Testis (tissue), 2 donors: ENCODE results near the gene MTUS2.

Source experiments
- CTCF ChIP-seq, 3 experiments: fragments of 450-650 bp in 2 of 3; fragments of 200-600 bp in 1 of 3; sonication (generic) in 1 of 3; IDR thresholded peaks; one replicate each; pipeline ENCODE4 v1.5.1; 2016 to 2019; ENCODE audit warnings: antibody characterized with exemption in 3 of 3, mild to moderate bottlenecking in 2 of 3, moderate library complexity in 1 of 3
- POLR2A ChIP-seq: fragments of 450-650 bp; IDR thresholded peaks from one replicate; pipeline ENCODE4 v1.6.1; 2017; ENCODE audit warnings: antibody characterized with exemption, mild to moderate bottlenecking, moderate library complexity

- TF ChIP-seq CTCF (IDR thresholded peaks at IDR 0.05) = no peak
- no peak for TF ChIP-seq POLR2A
Measured at GRCh38 chr13:29328501-29328900, 508.4 kb downstream of the MTUS2 start.
